CD4-positive, alpha-beta T cell (primary cell): ENCODE results near the gene BACH1. TPM values are rescaled to one million over a fixed set of nuclear protein-coding genes. Genes with fewer than 3 reads are reported as not detected.

ENCODE experiments used
- ATAC-seq: fragments of 200-7000 bp; cut with Tn5 transposase; one replicate; pipeline ENCODE4 v1.10.0; 2022; ENCODE audit warnings: mild to moderate bottlenecking; ENCODE audit not compliant: poor library complexity
- CTCF ChIA-PET: fragments of 350-600 bp; sonication (Branson Sonifier 250); formaldehyde crosslinking; loops from one replicate; lab custom pipeline; 2021; ENCODE audit warnings: antibody characterized with exemption, inconsistent platforms; lab: Charles Lee
- POLR2A ChIA-PET: fragments of 350-600 bp; sonication (Branson Sonifier 250); formaldehyde crosslinking; loops from one replicate; lab custom pipeline; 2021; ENCODE audit warnings: antibody characterized with exemption, inconsistent platforms; lab: Charles Lee
- DNase-seq, 14 experiments: peaks; one replicate each; pipeline ENCODE4 v3.0.0-alpha.2; 2013 to 2020; ENCODE audit warnings: mixed read lengths in 2 of 14
- H3K27ac ChIP-seq, 2 donors: one replicate each; pipeline versions ENCODE4 v1.5.1 to v1.7.0; 2013; ENCODE audit warnings: low read length in 2 of 2, low read depth in 1 of 2, mild to moderate bottlenecking in 1 of 2
- H3K27me3 ChIP-seq, 2 experiments: 1 replicate in 1 of 2; 2 replicates in 1 of 2; pipeline versions ENCODE4 v1.6.1 to v1.7.0; 2013; ENCODE audit warnings: low read length in 2 of 2, control low read depth in 1 of 2, mild to moderate bottlenecking in 1 of 2, moderate library complexity in 1 of 2; ENCODE audit not compliant: insufficient read depth in 2 of 2, control insufficient read depth in 1 of 2
- H3K36me3 ChIP-seq: one replicate; pipeline ENCODE4 v1.6.1; 2013; ENCODE audit warnings: low read length, control low read depth; ENCODE audit not compliant: insufficient read depth
- H3K4me1 ChIP-seq: one replicate; pipeline ENCODE4 v1.6.1; 2013; ENCODE audit warnings: low read length, control low read depth; ENCODE audit not compliant: insufficient read depth
- H3K4me3 ChIP-seq: one replicate; pipeline ENCODE4 v1.5.1; 2013; ENCODE audit warnings: mild to moderate bottlenecking, low read length, moderate library complexity
- H3K9me3 ChIP-seq, 2 experiments: 1 replicate in 1 of 2; 2 replicates in 1 of 2; pipeline versions ENCODE4 v1.6.1 to v1.7.0; 2013; ENCODE audit warnings: low read length in 2 of 2, mild to moderate bottlenecking in 2 of 2, control low read depth in 1 of 2, moderate library complexity in 1 of 2; ENCODE audit not compliant: control insufficient read depth in 1 of 2, insufficient read depth in 1 of 2
- H3K27ac Mint-ChIP-seq: one replicate; pipeline ENCODE4 v1.8.0; 2020; ENCODE audit warnings: mixed read lengths
- H3K27me3 Mint-ChIP-seq: one replicate; pipeline ENCODE4 v1.8.0; 2021; ENCODE audit warnings: mixed read lengths
- H3K36me3 Mint-ChIP-seq: one replicate; pipeline ENCODE4 v1.8.0; 2021; ENCODE audit warnings: low read depth, mixed read lengths
- H3K4me1 Mint-ChIP-seq: one replicate; pipeline ENCODE4 v1.8.0; 2021; ENCODE audit warnings: low read depth, mixed read lengths
- H3K4me3 Mint-ChIP-seq: one replicate; pipeline ENCODE4 v1.8.0; 2020; ENCODE audit warnings: mild to moderate bottlenecking, mixed read lengths
- H3K9me3 Mint-ChIP-seq: one replicate; pipeline ENCODE4 v1.8.0; 2020; ENCODE audit warnings: mixed read lengths
- CTCF ChIP-seq: fragments of 200-600 bp; IDR thresholded peaks from one replicate; pipeline ENCODE4 v1.8.0; 2022; ENCODE audit warnings: antibody characterized with exemption, mild to moderate bottlenecking
- intact Hi-C, 2 experiments: fragments of 100-400 bp; cut with DNase I in 1 of 2; cut with micrococcal nuclease in 1 of 2; formaldehyde crosslinking; loops; one replicate each; pipeline versions ENCODE4 v1.15.1 to v1.9.0; 2023 to 2025; cut with DNase I, micrococcal nuclease
- total RNA-seq, 174 experiments: library from RNA in 2 of 174; stranded (reverse) in 2 of 174; gene quantifications; one replicate each; pipeline ENCODE4 v1.2.3 and lab custom pipeline; 2021 to 2026

The BACH1 gene
- total RNA-seq, 2 experiments from 2014 or later: 64.4 to 65.9 TPM

- no peaks in the 10 kb centered on the region for H3K4me1 ChIP-seq
- H3K27me3 ChIP-seq: no peaks in the 10 kb centered on the region
- H3K36me3 ChIP-seq: no peaks in the 10 kb centered on the region
- DNase-seq (no peak), ATAC-seq (no peak)
- Mint-ChIP-seq H3K27ac (no peak overlapping the region), H3K27me3 (no peaks in the 10 kb centered on the region), H3K4me3 (no peak overlapping the region), H3K4me1 (no peaks in the 10 kb centered on the region), H3K36me3 (no peaks in the 10 kb centered on the region), H3K9me3 (no peaks in the 10 kb centered on the region)
- CTCF ChIA-PET: no interaction called here
- intact Hi-C loops: no loop called here
- POLR2A ChIA-PET: no interaction called here
- TF ChIP-seq CTCF: no peak
- no peak overlapping the region for H3K4me3 ChIP-seq
- H3K9me3 ChIP-seq: no peaks in the 10 kb centered on the region
- H3K27ac ChIP-seq: no peak overlapping the region
Observed at GRCh38 chr21:29387598-29387997, 88.9 kb downstream of the BACH1 start.

DNA sequence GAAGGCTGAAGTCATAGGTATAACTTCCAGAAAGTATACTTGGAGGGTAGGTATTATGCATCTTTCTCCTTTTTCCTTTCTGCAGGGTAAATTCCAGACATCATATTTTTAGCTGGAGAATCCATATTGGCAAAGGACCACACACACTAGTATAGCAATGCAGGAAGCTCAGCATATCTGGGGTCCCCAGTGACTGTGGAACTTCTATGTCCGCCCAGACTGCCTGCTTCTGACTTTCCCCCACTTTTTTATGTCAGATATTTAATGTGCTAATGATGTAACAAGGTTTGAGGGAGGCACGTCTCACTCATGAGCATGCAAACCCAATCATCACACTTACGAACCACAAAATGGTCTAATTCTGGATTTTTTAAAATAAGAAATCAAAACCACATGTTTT is 90.4 kb downstream of the BACH1 start:
- H3K27ac Mint-ChIP-seq: no peak overlapping the region
- no peaks in the 10 kb centered on the region for H3K27me3 ChIP-seq
- DNase-seq (no peak), ATAC-seq (no peak)
- H3K27me3 Mint-ChIP-seq: no peaks in the 10 kb centered on the region
- intact Hi-C loops: no loop called here
- no peaks in the 10 kb centered on the region for H3K9me3 ChIP-seq
- no peak overlapping the region for H3K4me3 Mint-ChIP-seq
- no peak overlapping the region for H3K27ac ChIP-seq
- no peaks in the 10 kb centered on the region for H3K4me1 Mint-ChIP-seq
- no peaks in the 10 kb centered on the region for H3K9me3 Mint-ChIP-seq
- H3K4me3 ChIP-seq: no peak overlapping the region
- CTCF ChIA-PET: no interaction called here
- POLR2A ChIA-PET: interaction anchor here (1.1 kb wide), 1 partner anchor 60 kb away, joined by 3 read pairs; no protein-coding TSS in a partner anchor
- H3K4me1 ChIP-seq: no peaks in the 10 kb centered on the region
- H3K36me3 ChIP-seq: no peaks in the 10 kb centered on the region
- no peak for TF ChIP-seq CTCF
- no peaks in the 10 kb centered on the region for H3K36me3 Mint-ChIP-seq

DNA sequence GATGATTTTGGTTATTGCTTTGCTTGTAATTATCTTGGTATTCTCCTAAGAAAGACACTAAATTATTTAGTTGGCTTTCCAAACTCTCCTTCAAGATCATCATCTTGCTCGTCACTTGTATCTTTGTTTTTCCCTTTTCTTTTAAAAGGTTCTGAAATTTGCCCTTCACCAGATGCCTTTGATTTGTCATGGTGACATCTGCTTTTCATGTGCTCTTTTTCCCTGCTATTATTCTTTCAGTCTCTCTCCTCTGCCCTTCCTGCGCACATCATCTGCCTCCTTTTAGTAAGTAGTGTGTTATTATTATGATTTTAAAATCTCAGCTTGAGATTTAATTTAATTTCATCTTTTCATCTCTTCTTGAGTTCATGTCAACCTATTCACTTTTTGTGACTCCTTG is 92.1 kb downstream of the BACH1 start:
- H3K27me3 ChIP-seq: no peaks in the 10 kb centered on the region
- Mint-ChIP-seq H3K4me3 (no peak overlapping the region), H3K27me3 (no peaks in the 10 kb centered on the region), H3K4me1 (no peaks in the 10 kb centered on the region), H3K36me3 (no peaks in the 10 kb centered on the region), H3K9me3 (no peaks in the 10 kb centered on the region), H3K27ac (no peak overlapping the region)
- TF ChIP-seq CTCF: no peak
- H3K4me1 ChIP-seq: no peaks in the 10 kb centered on the region
- no peaks in the 10 kb centered on the region for H3K36me3 ChIP-seq
- no peak overlapping the region for H3K4me3 ChIP-seq
- ChIA-PET CTCF (no interaction called here), POLR2A (no interaction called here)
- ATAC-seq: no peak
- no peak overlapping the region for H3K27ac ChIP-seq
- intact Hi-C loops: no loop called here
- DNase-seq: no peak
- no peaks in the 10 kb centered on the region for H3K9me3 ChIP-seq
